Measurements from ENCODE around the gene AGBL1. TPM values are rescaled to one million over a fixed set of nuclear protein-coding genes. Genes with fewer than 3 reads are reported as not detected.

AGBL1 gene
- polyA plus RNA-seq, 1 experiment = not detected

GRCh38 chr15:86772369-86773059 is 692.8 kb downstream of the AGBL1 start:
- Histone ChIP-seq H3K4me3 (ENCODE audit: low read depth, low read length) (no peak overlapping the region), H3K27me3 (ENCODE audit: control insufficient read depth, insufficient read depth, low read length) (no peaks in the 10 kb centered on the region), H3K9me3 (ENCODE audit: control insufficient read depth, insufficient read depth, low read length) (peaks cover 4% of the 10 kb centered on the region; the same call in 1 of the 2 replicates), H3K27ac (ENCODE audit: low read depth, low read length) (no peak overlapping the region)
- no peak for DNase-seq (ENCODE audit: low read depth, low spot score)
- ChIA-PET POLR2A (no interaction called here), CTCF (no interaction called here)
- no peak for TF ChIP-seq CTCF (IDR thresholded peaks at IDR 0.05; ENCODE audit: low read depth, low read length)

- H3K27ac ChIP-seq (ENCODE audit: low read depth, low read length) = no peak overlapping the region
- H3K9me3 ChIP-seq (ENCODE audit: control insufficient read depth, insufficient read depth, low read length) = peaks cover 4% of the 10 kb centered on the region; the same call in 1 of the 2 replicates
- no peak for TF ChIP-seq CTCF (IDR thresholded peaks at IDR 0.05; ENCODE audit: low read depth, low read length)
- ChIA-PET POLR2A (no interaction called here), CTCF (no interaction called here)
- H3K4me3 ChIP-seq (ENCODE audit: low read depth, low read length) = no peak overlapping the region
- H3K27me3 ChIP-seq (ENCODE audit: control insufficient read depth, insufficient read depth, low read length) = no peaks in the 10 kb centered on the region
- no peak for DNase-seq (ENCODE audit: low read depth, low spot score)
These were observed 694.1 kb downstream of the AGBL1 start for GRCh38 chr15:86773736-86774135.

DNA sequence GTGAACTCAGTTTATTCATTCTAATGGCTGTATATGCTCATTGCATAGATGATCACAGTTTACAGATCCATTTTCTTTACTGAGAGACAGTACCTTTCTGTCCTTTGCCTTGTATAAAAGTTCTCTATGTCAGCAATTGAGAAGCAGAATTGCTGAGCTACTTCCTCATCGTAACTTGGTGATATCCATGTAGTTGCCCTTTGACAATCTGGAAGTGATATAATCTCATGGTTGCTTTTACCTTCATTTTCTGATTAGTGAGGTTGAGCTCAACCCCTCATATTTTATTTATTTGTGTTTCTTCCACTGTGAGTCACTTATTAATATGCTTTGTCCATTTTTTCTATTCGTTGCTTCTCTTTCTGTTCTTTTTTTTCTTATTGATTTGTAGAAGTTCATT is 696.5 kb downstream of the AGBL1 start:
- Histone ChIP-seq H3K27me3 (ENCODE audit: control insufficient read depth, insufficient read depth, low read length) (no peaks in the 10 kb centered on the region), H3K27ac (ENCODE audit: low read depth, low read length) (no peak overlapping the region), H3K9me3 (ENCODE audit: control insufficient read depth, insufficient read depth, low read length) (no peaks in the 10 kb centered on the region), H3K4me3 (ENCODE audit: low read depth, low read length) (no peak overlapping the region)
- no peak for TF ChIP-seq CTCF (IDR thresholded peaks at IDR 0.05; ENCODE audit: low read depth, low read length)
- CTCF ChIA-PET = no interaction called here
- DNase-seq (ENCODE audit: low read depth, low spot score) = no peak
- POLR2A ChIA-PET = no interaction called here

GRCh38 chr15:86796521-86796920 is 716.9 kb downstream of the AGBL1 start:
- Histone ChIP-seq H3K27me3 (ENCODE audit: control insufficient read depth, insufficient read depth, low read length) (no peaks in the 10 kb centered on the region), H3K4me3 (ENCODE audit: low read depth, low read length) (no peak overlapping the region), H3K27ac (ENCODE audit: low read depth, low read length) (no peak overlapping the region), H3K9me3 (ENCODE audit: control insufficient read depth, insufficient read depth, low read length) (no peaks in the 10 kb centered on the region; the same call in 1 of the 2 replicates)
- TF ChIP-seq CTCF (IDR thresholded peaks at IDR 0.05; ENCODE audit: low read depth, low read length) = no peak
- DNase-seq (ENCODE audit: low read depth, low spot score) = no peak
- ChIA-PET CTCF (no interaction called here), POLR2A (no interaction called here)

- CTCF ChIA-PET = no interaction called here
- no peak overlapping the region for H3K27ac ChIP-seq (ENCODE audit: low read depth, low read length)
- H3K27me3 ChIP-seq (ENCODE audit: control insufficient read depth, insufficient read depth, low read length) = no peaks in the 10 kb centered on the region
- H3K4me3 ChIP-seq (ENCODE audit: low read depth, low read length) = no peak overlapping the region
- POLR2A ChIA-PET = no interaction called here
- TF ChIP-seq CTCF (IDR thresholded peaks at IDR 0.05; ENCODE audit: low read depth, low read length) = no peak
- H3K9me3 ChIP-seq (ENCODE audit: control insufficient read depth, insufficient read depth, low read length) = no peaks in the 10 kb centered on the region; the same call in 1 of the 2 replicates
- no peak for DNase-seq (ENCODE audit: low read depth, low spot score)
These were observed 717.5 kb downstream of the AGBL1 start for GRCh38 chr15:86797135-86797534.
